Body of pancreas (tissue), 4 donors: ENCODE measurements around the gene GALNT17.

Source experiments
- POLR2A ChIP-seq, 3 donors: fragments of 450-650 bp; IDR thresholded peaks; one replicate each; pipeline ENCODE4 v1.6.1; 2016; ENCODE audit warnings: antibody characterized with exemption in 3 of 3, mild to moderate bottlenecking in 2 of 3
- TF ChIP-seq, protein P1 (sequence below), 7 experiments: fragments of 450-650 bp in 4 of 7; fragments of 200-600 bp in 3 of 7; sonication (generic) in 3 of 7; IDR thresholded peaks; one replicate each; pipeline ENCODE4 v1.5.1; 2016 to 2019; ENCODE audit warnings: antibody characterized with exemption in 7 of 7

GRCh38 chr7:71206184-71206583, 74.2 kb downstream of the GALNT17 start:
- no peak for TF ChIP-seq POLR2A (IDR thresholded peaks at IDR 0.05)
- TF ChIP-seq, protein P1, sequence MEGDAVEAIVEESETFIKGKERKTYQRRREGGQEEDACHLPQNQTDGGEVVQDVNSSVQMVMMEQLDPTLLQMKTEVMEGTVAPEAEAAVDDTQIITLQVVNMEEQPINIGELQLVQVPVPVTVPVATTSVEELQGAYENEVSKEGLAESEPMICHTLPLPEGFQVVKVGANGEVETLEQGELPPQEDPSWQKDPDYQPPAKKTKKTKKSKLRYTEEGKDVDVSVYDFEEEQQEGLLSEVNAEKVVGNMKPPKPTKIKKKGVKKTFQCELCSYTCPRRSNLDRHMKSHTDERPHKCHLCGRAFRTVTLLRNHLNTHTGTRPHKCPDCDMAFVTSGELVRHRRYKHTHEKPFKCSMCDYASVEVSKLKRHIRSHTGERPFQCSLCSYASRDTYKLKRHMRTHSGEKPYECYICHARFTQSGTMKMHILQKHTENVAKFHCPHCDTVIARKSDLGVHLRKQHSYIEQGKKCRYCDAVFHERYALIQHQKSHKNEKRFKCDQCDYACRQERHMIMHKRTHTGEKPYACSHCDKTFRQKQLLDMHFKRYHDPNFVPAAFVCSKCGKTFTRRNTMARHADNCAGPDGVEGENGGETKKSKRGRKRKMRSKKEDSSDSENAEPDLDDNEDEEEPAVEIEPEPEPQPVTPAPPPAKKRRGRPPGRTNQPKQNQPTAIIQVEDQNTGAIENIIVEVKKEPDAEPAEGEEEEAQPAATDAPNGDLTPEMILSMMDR (IDR thresholded peaks at IDR 0.05) = no peak
